Transverse colon (tissue), 4 donors: Measurements from ENCODE around the gene SEC14L1. TPM values are rescaled to one million over a fixed set of nuclear protein-coding genes. Genes with fewer than 3 reads are reported as not detected.

Experiments used
- DNase-seq: peaks from one replicate; pipeline ENCODE4 v3.0.0-alpha.2; 2019
- H3K27ac ChIP-seq, 4 donors: fragments of 200-600 bp; sonication (generic); 2 replicates each; pipeline ENCODE4 v1.5.1; 2016 to 2018; ENCODE audit warnings: inconsistent platforms in 4 of 4
- H3K27me3 ChIP-seq: fragments of 200-600 bp; sonication (generic); 2 replicates; pipeline ENCODE4 v1.5.1; 2017; ENCODE audit warnings: inconsistent platforms
- H3K36me3 ChIP-seq, 4 donors: fragments of 200-600 bp; sonication (generic); 2 replicates each; pipeline ENCODE4 v1.5.1; 2017 to 2019; ENCODE audit warnings: inconsistent platforms in 4 of 4
- H3K4me1 ChIP-seq, 4 donors: fragments of 200-600 bp; sonication (generic); 2 replicates each; pipeline ENCODE4 v1.5.1; 2017 to 2020; ENCODE audit warnings: inconsistent platforms in 4 of 4
- H3K4me3 ChIP-seq, 4 donors: fragments of 200-600 bp; sonication (generic); 1 replicate in 1 of 4; 2 replicates in 3 of 4; pipeline versions ENCODE4 v1.5.1 to v1.6.1; 2017 to 2019; ENCODE audit warnings: inconsistent platforms in 4 of 4
- H3K9me3 ChIP-seq, 2 donors: fragments of 200-600 bp; sonication (generic); 2 replicates each; pipeline ENCODE4 v1.5.1; 2017 to 2019; ENCODE audit warnings: inconsistent platforms in 2 of 2
- EP300 ChIP-seq: sonication (generic); formaldehyde crosslinking; IDR thresholded peaks from one replicate; pipeline ENCODE4 v1.6.1; 2017; ENCODE audit warnings: antibody characterized with exemption, low read depth
- POLR2A ChIP-seq: fragments of 450-650 bp; IDR thresholded peaks from one replicate; pipeline ENCODE4 v1.6.1; 2016; ENCODE audit warnings: antibody characterized with exemption, mild to moderate bottlenecking, moderate library complexity
- POLR2AphosphoS5 ChIP-seq, 3 donors: sonication (generic); formaldehyde crosslinking; IDR thresholded peaks; one replicate each; pipeline ENCODE4 v1.6.1; 2016; ENCODE audit warnings: antibody characterized with exemption in 3 of 3
- WGBS, 2 donors: methylation state at CpG; one replicate each; pipeline ENCODE4 v1.1.5; 2018; ENCODE audit warnings: low coverage in 1 of 2; 5-methylcytosine and 5-hydroxymethylcytosine counted together
- in situ Hi-C, 4 donors: fragments of 200-750 bp; cut with MboI; loops; one replicate each; pipeline versions ENCODE4 v1.15.0 to v1.15.1; 2017; ENCODE audit warnings: low sequenced_read_pairs in 3 of 4, low pct_ligation_motif_present in 1 of 4, low pct_unique_long_range_greater_than_20kb in 1 of 4
- intact Hi-C: fragments of 100-400 bp; cut with DNase I; formaldehyde crosslinking; loops from one replicate; pipeline ENCODE4 v1.15.1; 2023; ENCODE audit warnings: low total_unique reads
- total RNA-seq, 4 donors: library from RNA; depleted of rRNA; stranded (reverse); fragments of >200 nt; gene quantifications; one replicate each; pipeline ENCODE4 v1.1.0, GENCODE V29; 2016
- TF ChIP-seq, protein P1 (sequence below), 5 experiments: fragments of 200-600 bp in 3 of 5; fragments of 450-650 bp in 2 of 5; sonication (generic) in 3 of 5; IDR thresholded peaks; 1 replicate in 2 of 5; 2 replicates in 3 of 5; pipeline ENCODE4 v1.5.1; 2016 to 2017; ENCODE audit warnings: antibody characterized with exemption in 5 of 5, inconsistent platforms in 3 of 5, mild to moderate bottlenecking in 2 of 5, moderate library complexity in 1 of 5

SEC14L1 gene
- total RNA-seq, 4 donors from 2014 or later = 16.8 to 34.6 (median 23.8) TPM

DNA sequence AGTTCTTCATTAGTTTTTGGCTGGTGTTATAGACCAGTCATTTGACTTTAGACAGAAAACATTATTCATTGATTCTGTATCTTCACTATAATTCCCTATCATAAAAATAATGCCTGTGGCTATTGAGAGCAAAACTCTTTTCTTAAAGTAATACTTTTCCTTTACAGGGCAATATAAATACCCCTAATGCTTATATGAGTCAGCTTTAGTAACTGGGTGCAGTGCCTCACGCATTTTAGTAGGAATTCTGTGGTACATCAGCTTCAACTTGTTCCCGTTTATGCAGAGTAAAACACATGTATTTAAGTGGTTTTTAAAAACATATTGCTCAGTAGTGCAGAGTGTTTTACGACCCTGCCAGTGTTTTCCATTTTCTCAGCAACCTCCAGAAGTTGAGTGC, 68.1 kb downstream of the SEC14L1 start:
- 74 to 85% methylated on average over 3 of the region's 3 CpGs for WGBS, 2 donors
- in situ Hi-C loops = no loop called here
- no peak for TF ChIP-seq POLR2AphosphoS5 (IDR thresholded peaks at IDR 0.05)
- TF ChIP-seq POLR2A = no peak
- TF ChIP-seq EP300 = no peak
- TF ChIP-seq, protein P1, sequence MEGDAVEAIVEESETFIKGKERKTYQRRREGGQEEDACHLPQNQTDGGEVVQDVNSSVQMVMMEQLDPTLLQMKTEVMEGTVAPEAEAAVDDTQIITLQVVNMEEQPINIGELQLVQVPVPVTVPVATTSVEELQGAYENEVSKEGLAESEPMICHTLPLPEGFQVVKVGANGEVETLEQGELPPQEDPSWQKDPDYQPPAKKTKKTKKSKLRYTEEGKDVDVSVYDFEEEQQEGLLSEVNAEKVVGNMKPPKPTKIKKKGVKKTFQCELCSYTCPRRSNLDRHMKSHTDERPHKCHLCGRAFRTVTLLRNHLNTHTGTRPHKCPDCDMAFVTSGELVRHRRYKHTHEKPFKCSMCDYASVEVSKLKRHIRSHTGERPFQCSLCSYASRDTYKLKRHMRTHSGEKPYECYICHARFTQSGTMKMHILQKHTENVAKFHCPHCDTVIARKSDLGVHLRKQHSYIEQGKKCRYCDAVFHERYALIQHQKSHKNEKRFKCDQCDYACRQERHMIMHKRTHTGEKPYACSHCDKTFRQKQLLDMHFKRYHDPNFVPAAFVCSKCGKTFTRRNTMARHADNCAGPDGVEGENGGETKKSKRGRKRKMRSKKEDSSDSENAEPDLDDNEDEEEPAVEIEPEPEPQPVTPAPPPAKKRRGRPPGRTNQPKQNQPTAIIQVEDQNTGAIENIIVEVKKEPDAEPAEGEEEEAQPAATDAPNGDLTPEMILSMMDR (IDR thresholded peaks at IDR 0.05) = no peak
- Histone ChIP-seq H3K27ac (peak overlapping the region; percentile 11 to 36 (median 24)), H3K4me1 (peaks cover 0 to 21% (median 0%) of the 10 kb centered on the region in 4 donors), H3K4me3 (no peak overlapping the region), H3K9me3 (no peaks in the 10 kb centered on the region), H3K36me3 (peaks cover 0 to 80% (median 24%) of the 10 kb centered on the region in 4 donors), H3K27me3 (no peaks in the 10 kb centered on the region)
- DNase-seq = no peak
- intact Hi-C loops = no loop called here

DNA sequence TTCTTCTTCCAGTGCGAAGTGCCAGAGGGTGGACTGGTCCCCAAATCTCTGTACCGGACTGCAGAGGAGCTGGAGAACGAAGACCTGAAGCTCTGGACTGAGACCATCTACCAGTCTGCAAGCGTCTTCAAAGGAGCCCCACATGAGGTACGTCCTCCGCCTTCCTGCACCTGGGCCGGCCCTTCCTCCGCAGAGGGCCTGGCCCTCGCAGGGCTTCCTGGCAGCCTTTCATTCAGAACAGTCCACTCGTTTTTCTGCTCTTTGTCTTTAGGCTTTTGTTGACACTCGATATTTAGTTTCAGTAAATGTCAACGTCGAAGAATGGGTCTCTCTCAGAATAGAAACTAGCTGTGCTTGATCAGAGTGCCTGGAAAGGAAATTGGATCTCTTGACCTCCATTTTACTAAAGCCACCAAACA, 68.6 kb downstream of the SEC14L1 start:
- intact Hi-C loops (no loop called here), in situ Hi-C loops (no loop called here)
- WGBS, 2 donors = 82% methylated on average over 3 to 13 of the region's 13 CpGs
- peaks cover 0 to 21% (median 0%) of the 10 kb centered on the region in 4 donors for H3K4me1 ChIP-seq
- peak overlapping the region; percentile 11 to 36 (median 24) for H3K27ac ChIP-seq
- no peak for TF ChIP-seq POLR2A
- TF ChIP-seq POLR2AphosphoS5 (IDR thresholded peaks at IDR 0.05) = no peak
- TF ChIP-seq EP300 = no peak
- H3K27me3 ChIP-seq = no peaks in the 10 kb centered on the region
- no peaks in the 10 kb centered on the region for H3K9me3 ChIP-seq
- peaks cover 0 to 75% (median 24%) of the 10 kb centered on the region in 4 donors for H3K36me3 ChIP-seq
- no peak overlapping the region for H3K4me3 ChIP-seq
- no peak for DNase-seq

DNA sequence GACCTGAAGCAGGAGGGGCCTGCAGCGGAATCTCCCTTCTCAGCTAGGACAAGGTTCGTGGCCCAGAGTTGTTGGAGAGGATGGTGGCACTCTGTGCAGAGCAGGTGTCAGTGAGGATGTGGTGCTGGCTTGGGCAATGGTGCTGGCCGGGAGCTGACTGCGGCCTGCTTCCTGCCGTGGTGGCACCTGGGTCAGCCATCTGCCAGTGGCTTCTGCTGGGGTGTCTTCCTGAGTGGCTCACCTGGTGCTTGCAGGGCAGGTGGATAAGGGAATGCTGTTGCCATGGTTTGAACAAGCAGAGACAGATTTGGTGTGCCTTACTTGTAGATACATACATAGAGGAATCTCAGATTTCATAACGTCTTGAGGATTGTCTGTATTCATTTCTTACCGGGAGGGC, 69.6 kb downstream of the SEC14L1 start:
- H3K27me3 ChIP-seq = no peaks in the 10 kb centered on the region
- peaks cover 0 to 21% (median 0%) of the 10 kb centered on the region in 4 donors for H3K4me1 ChIP-seq
- peak; percentile 23 for DNase-seq
- 86% methylated on average over 7 of the region's 7 CpGs; no CpG with 5 or more reads in 1 of the 2 donors for WGBS, 2 donors
- H3K9me3 ChIP-seq = no peaks in the 10 kb centered on the region
- intact Hi-C loops = no loop called here
- in situ Hi-C loops = no loop called here
- no peak overlapping the region for H3K4me3 ChIP-seq
- peaks cover 0 to 65% (median 24%) of the 10 kb centered on the region in 4 donors for H3K36me3 ChIP-seq
- H3K27ac ChIP-seq = peak overlapping the region in 1 of 4 donors; percentile 6
- TF ChIP-seq POLR2A (no peak), EP300 (no peak), POLR2AphosphoS5 (IDR thresholded peaks at IDR 0.05) (no peak)
- TF ChIP-seq, protein P1 (IDR thresholded peaks at IDR 0.05) = no peak

DNA sequence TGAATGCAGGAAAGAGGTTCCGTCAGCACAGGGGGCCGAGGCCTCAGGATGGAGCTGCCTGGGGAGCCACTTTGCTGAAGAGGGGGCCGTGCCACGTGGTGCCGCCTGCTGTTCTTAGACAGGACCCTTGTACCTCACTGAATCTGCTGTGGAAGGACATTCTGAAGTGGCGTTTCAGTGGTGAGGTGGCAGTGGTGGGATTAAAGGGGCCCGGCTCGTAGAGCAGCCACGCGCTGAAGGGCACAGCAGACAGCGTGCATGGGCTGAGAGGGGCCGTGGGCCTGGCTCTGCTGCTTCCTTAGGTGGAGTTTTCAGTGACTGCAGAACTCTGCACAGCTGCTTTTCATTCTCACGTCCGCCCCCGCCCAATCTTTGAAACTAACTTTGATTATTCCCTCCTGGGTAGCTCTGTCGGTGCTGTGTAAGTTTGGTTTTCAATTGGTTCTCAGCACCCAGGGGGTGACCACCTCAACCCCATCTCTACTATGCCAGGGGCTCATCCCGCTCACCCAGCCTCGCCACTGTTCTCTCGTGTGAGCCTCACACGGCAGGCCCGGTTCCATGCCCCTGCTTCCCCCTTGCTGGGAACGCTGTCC, 70.3 kb downstream of the SEC14L1 start:
- WGBS, 2 donors = 89 to 93% methylated on average over 5 to 22 of the region's 22 CpGs
- Histone ChIP-seq H3K4me1 (peaks cover 0 to 21% (median 0%) of the 10 kb centered on the region in 4 donors), H3K9me3 (no peaks in the 10 kb centered on the region), H3K36me3 (peaks cover 0 to 58% (median 20%) of the 10 kb centered on the region in 4 donors), H3K27me3 (no peaks in the 10 kb centered on the region), H3K27ac (peak overlapping the region in 2 of 4 donors; percentile 58 to 71), H3K4me3 (no peak overlapping the region)
- in situ Hi-C loops = no loop called here
- intact Hi-C loops = no loop called here
- no peak for DNase-seq
- TF ChIP-seq EP300 (no peak), POLR2A (no peak), POLR2AphosphoS5 (IDR thresholded peaks at IDR 0.05) (no peak)
- TF ChIP-seq, protein P1 (IDR thresholded peaks at IDR 0.05) = no peak
